Naive B cell (primary cell): ENCODE measurements around the gene MICALL2. TPM values are rescaled to one million over a fixed set of nuclear protein-coding genes. Genes with fewer than 3 reads are reported as not detected.

ENCODE experiments used
- ATAC-seq, 2 donors: fragments of 150-1000 bp; cut with Tn5 transposase; 2 replicates each; pipeline ENCODE4 v1.10.0; 2021; ENCODE audit warnings: low read depth in 2 of 2, mild to moderate bottlenecking in 2 of 2, moderate library complexity in 2 of 2
- DNase-seq: peaks from one replicate; pipeline ENCODE4 v3.0.0; 2022
- H3K27ac Mint-ChIP-seq, 6 donors: one replicate each; pipeline ENCODE4 v1.8.0; 2020 to 2022; ENCODE audit warnings: mild to moderate bottlenecking in 6 of 6, mixed read lengths in 6 of 6, moderate library complexity in 5 of 6, inconsistent platforms in 2 of 6
- H3K27me3 Mint-ChIP-seq, 3 donors: one replicate each; pipeline ENCODE4 v1.8.0; 2021 to 2022; ENCODE audit warnings: mixed read lengths in 3 of 3, mild to moderate bottlenecking in 1 of 3
- H3K36me3 Mint-ChIP-seq, 2 donors: one replicate each; pipeline ENCODE4 v1.8.0; 2020 to 2022; ENCODE audit warnings: mixed read lengths in 2 of 2, inconsistent platforms in 1 of 2, mild to moderate bottlenecking in 1 of 2
- H3K4me1 Mint-ChIP-seq, 3 donors: one replicate each; pipeline ENCODE4 v1.8.0; 2020 to 2022; ENCODE audit warnings: mixed read lengths in 3 of 3, inconsistent platforms in 1 of 3, mild to moderate bottlenecking in 1 of 3, moderate library complexity in 1 of 3
- H3K4me3 Mint-ChIP-seq, 8 donors: one replicate each; pipeline ENCODE4 v1.8.0; 2020 to 2022; ENCODE audit warnings: mild to moderate bottlenecking in 8 of 8, mixed read lengths in 8 of 8, moderate library complexity in 8 of 8, inconsistent platforms in 2 of 8
- H3K9me3 Mint-ChIP-seq, 7 donors: one replicate each; pipeline ENCODE4 v1.8.0; 2020 to 2022; ENCODE audit warnings: mixed read lengths in 7 of 7, mild to moderate bottlenecking in 5 of 7, inconsistent platforms in 2 of 7, moderate library complexity in 1 of 7
- polyA plus RNA-seq, 6 donors: library from polyadenylated mRNA; unstranded; fragments of 300-500 nt; fragmentation: Illumina TruSeq; gene quantifications; one replicate each; pipeline ENCODE4 v1.2.3, GENCODE V29; 2021; ENCODE audit warnings: low read depth in 6 of 6

The MICALL2 gene
- polyA plus RNA-seq, 6 donors from 2014 or later, result not detected

- Mint-ChIP-seq H3K27me3 (no peaks in the 10 kb centered on the region), H3K4me3 (no peak overlapping the region), H3K36me3 (no peaks in the 10 kb centered on the region), H3K27ac (no peak overlapping the region), H3K4me1 (peaks cover 2 to 7% (median 4%) of the 10 kb centered on the region in 3 donors), H3K9me3 (no peaks in the 10 kb centered on the region)
- DNase-seq (no peak), ATAC-seq (no peak)
Measured at GRCh38 chr7:1470901-1471300, 11.6 kb upstream of the MICALL2 start.

DNA sequence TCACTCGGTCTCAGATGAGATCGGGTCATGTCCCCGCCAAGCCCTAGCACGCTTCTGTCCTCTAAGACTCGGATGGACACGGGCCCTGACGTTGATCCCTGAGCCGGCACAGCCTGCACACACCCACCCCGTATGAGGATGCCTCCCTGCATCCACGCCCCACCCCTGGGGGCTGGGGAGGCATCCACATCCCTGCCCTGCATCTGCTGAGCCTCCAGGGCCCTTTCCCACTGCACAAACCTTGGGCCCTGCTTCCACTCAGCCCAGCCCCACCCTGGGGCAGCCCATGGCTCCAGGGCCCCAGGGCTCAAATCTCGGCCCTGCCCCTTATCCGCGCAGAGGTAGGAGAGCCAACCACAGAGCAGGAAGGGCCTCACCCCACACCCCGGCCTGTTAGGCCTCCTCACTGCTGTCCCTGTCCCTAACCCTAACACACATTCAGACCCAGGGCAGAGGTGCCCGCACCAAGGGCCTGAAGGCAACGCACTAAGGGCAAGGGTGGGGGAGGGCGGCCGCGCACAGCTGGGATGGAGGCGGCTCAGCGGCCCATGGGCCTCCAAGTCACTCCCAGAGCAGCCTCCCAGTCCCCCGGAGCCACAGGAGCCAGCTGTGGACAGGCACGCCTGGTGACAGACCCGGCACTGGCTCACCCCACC is 9.5 kb upstream of the MICALL2 start:
- Mint-ChIP-seq H3K4me1 (peaks cover 2 to 7% (median 4%) of the 10 kb centered on the region in 3 donors), H3K9me3 (no peaks in the 10 kb centered on the region), H3K27me3 (no peaks in the 10 kb centered on the region), H3K4me3 (no peak overlapping the region), H3K36me3 (no peaks in the 10 kb centered on the region), H3K27ac (no peak overlapping the region)
- DNase-seq, result no peak
- no peak for ATAC-seq

DNA sequence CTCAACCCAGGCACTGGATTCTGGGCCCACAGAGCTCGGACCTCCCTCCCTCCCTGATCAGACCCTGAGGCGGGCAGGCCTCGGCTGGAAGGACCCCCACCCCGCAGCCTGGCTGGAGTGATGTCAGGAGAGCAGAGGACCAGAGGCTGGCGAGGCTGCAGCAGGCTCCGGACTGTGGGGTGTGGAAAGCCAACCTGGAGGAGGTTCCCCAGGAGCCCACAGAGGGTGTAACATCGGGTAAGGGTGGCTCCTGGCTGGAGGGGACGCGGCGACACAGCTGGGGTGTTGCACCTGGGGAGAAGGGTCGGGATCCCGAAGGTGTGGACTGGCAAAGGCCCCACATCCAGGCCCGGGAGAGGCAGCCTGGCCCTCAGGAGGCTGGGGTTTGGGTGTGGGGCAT is 8.9 kb upstream of the MICALL2 start:
- Mint-ChIP-seq H3K9me3 (no peaks in the 10 kb centered on the region), H3K27me3 (no peaks in the 10 kb centered on the region), H3K27ac (peak overlapping the region in 3 of 6 donors; percentile 28 to 87 (median 47)), H3K36me3 (no peaks in the 10 kb centered on the region), H3K4me1 (peaks cover 2 to 7% (median 4%) of the 10 kb centered on the region in 3 donors), H3K4me3 (no peak overlapping the region)
- ATAC-seq, result no peak
- no peak for DNase-seq

DNA sequence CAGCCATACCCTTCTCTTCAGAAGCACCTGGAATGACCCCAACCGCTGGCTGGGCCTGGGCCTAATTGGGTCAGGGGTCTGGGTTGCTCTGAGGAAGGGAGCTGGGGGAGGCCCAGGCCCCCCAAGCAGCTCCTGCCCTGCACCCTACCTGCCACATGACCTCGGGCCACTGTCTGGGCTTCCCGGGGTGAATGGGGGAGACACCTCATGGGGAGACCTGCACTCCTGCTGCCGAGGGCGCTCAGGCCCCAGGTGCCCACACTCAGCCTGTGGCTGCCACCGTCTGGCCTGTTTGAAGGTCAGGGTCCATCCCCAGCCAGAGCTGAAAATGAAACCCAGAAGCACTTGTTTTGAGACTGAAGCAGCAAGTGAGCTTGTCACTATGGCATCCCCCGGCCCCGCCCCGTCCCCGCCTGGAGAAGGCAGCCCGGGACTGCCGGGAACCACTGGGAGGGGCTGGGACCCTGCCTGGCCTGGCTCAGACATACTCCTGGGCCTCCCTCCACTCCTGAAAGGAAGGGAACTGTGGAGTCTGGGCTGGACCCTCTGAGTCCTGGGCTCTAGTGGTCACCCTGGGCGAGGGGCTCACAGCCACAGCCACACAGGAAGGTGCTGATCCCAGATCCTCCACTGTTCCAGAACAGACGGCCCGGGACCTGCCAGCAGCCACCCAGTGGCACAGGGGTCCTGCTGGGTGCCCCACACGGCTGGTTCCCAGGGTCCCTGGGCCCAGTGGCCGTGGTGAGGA is 7.4 kb upstream of the MICALL2 start:
- DNase-seq, result no peak
- no peak for ATAC-seq
- Mint-ChIP-seq H3K4me1 (peaks cover 7 to 13% (median 9%) of the 10 kb centered on the region in 3 donors), H3K27ac (no peak overlapping the region), H3K27me3 (no peaks in the 10 kb centered on the region), H3K36me3 (no peaks in the 10 kb centered on the region), H3K4me3 (no peak overlapping the region), H3K9me3 (no peaks in the 10 kb centered on the region)

GRCh38 chr7:1464694-1465093 is 5.4 kb upstream of the MICALL2 start:
- no peak overlapping the region for H3K27ac Mint-ChIP-seq
- no peak for DNase-seq
- no peaks in the 10 kb centered on the region for H3K27me3 Mint-ChIP-seq

GRCh38 chr7:1463676-1464223 is 4.5 kb upstream of the MICALL2 start:
- Mint-ChIP-seq H3K27me3 (no peaks in the 10 kb centered on the region), H3K4me3 (no peak overlapping the region), H3K27ac (no peak overlapping the region), H3K4me1 (peaks cover 10 to 30% (median 16%) of the 10 kb centered on the region in 3 donors), H3K36me3 (no peaks in the 10 kb centered on the region), H3K9me3 (no peaks in the 10 kb centered on the region)
- DNase-seq (no peak), ATAC-seq (no peak)

More at GRCh38 chr7:1464694-1465093, 5.4 kb upstream of the MICALL2 start:
- Mint-ChIP-seq H3K36me3 (no peaks in the 10 kb centered on the region), H3K4me1 (peaks cover 10 to 30% (median 16%) of the 10 kb centered on the region in 3 donors), H3K9me3 (no peaks in the 10 kb centered on the region), H3K4me3 (no peak overlapping the region)
- no peak for ATAC-seq

GRCh38 chr7:1461646-1462375 is 2.5 kb upstream of the MICALL2 start:
- Mint-ChIP-seq H3K9me3 (no peaks in the 10 kb centered on the region), H3K4me3 (peak overlapping the region in 3 of 8 donors; percentile 8 to 65 (median 21)), H3K27ac (peak overlapping the region in 5 of 6 donors; percentile 0 to 79 (median 8)), H3K27me3 (no peaks in the 10 kb centered on the region), H3K36me3 (no peaks in the 10 kb centered on the region), H3K4me1 (peaks cover 13 to 40% (median 21%) of the 10 kb centered on the region in 3 donors)
- no peak for DNase-seq
- ATAC-seq, result no peak

- peaks cover 0 to 2% (median 0%) of the 10 kb centered on the region in 3 donors for H3K27me3 Mint-ChIP-seq
- ATAC-seq (no peak), DNase-seq (no peak)
- no peaks in the 10 kb centered on the region for H3K36me3 Mint-ChIP-seq
- H3K4me3 Mint-ChIP-seq, result peak overlapping the region in 5 of 8 donors; percentile 16 to 79 (median 74)
- H3K27ac Mint-ChIP-seq, result peak overlapping the region in 3 of 6 donors; percentile 0 to 90 (median 87)
- no peaks in the 10 kb centered on the region for H3K9me3 Mint-ChIP-seq
- peaks cover 13 to 34% (median 21%) of the 10 kb centered on the region in 3 donors for H3K4me1 Mint-ChIP-seq
Measured at GRCh38 chr7:1460821-1461645, 1.8 kb upstream of the MICALL2 start.

DNA sequence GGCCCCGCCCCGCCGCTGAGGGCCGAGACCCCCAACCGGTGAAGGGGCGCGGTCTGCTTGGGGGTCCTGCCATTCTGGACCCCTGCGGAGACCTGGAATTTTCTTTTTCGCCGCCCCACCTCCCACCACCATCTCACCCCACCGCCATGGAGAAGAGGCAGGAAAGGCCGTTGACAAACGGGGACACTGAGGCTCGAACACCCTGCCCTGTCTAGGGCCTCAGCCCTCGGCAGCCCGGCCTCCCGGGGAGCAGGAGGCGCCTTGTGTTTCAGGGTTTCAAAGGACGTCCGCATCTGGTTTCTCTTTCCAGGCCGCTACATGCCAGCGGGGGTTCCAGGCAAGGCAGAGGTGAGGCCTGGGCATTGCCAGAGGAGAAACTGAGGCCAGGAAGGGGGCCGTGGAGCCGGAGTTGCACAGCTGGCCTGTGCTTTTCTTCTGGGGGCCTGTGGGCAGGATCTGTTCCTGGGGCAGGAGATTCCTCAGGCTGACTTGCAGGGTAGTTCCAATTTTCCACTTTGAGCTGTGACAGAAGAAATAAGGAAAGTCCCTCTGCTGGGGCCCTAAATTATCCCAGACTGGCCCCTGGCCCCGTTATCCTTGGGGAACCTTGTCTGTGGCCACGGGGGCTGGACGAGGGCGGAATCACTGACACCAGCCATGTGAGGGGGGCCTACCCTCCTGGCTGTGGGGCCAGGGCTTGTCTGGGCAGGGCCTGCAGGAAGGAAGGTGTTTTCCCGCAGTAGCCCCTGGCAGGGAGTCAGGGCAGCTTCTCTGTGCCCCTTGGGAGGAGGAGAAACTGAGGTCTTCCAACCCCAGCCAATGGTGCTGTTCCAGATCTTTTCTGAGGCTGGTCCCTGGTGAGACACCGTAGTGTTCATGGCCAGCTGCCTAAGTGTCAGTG is 900 bp upstream of the MICALL2 start:
- no peaks in the 10 kb centered on the region for H3K36me3 Mint-ChIP-seq

DNA sequence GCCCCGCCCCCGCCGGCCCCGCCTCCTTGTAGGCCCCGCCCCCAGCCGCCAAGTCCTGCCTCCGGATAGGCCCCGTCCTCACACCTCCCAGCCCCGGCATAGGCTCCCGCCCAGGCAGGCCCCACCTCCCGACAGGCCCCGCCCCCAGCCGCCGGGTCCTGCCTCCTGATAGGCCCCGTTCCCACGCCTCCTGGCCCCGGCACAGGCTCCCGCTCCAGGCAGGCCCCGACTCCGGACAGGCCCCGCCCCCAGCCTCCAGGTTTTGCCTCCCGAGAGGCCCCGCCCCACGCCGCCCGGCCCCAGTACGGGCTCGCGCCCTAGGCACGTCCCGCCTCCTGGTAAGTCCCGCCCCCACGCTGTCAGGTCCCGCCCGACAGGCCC is 232 bp upstream of the MICALL2 start:
- Mint-ChIP-seq H3K4me3 (peak overlapping the region; percentile 63 to 89 (median 78)), H3K27me3 (peaks cover 0 to 5% (median 0%) of the 10 kb centered on the region in 3 donors), H3K36me3 (no peaks in the 10 kb centered on the region), H3K27ac (no peak overlapping the region), H3K9me3 (no peaks in the 10 kb centered on the region), H3K4me1 (peaks cover 13 to 33% (median 21%) of the 10 kb centered on the region in 3 donors)
- DNase-seq (peak; percentile 94), ATAC-seq (peak; percentile 93 to 94)

More for the DNA sequence above, 900 bp upstream of the MICALL2 start:
- Mint-ChIP-seq H3K27me3 (peaks cover 0 to 5% (median 0%) of the 10 kb centered on the region in 3 donors), H3K4me3 (peak overlapping the region; percentile 63 to 89 (median 78)), H3K27ac (peak overlapping the region in 3 of 6 donors; percentile 0 to 90 (median 87)), H3K4me1 (peaks cover 13 to 33% (median 21%) of the 10 kb centered on the region in 3 donors), H3K9me3 (no peaks in the 10 kb centered on the region)
- ATAC-seq, result no peak
- no peak for DNase-seq

GRCh38 chr7:1457949-1458682 is 1.2 kb downstream of the MICALL2 start:
- no peak for DNase-seq
- ATAC-seq, result no peak
- H3K36me3 Mint-ChIP-seq, result no peaks in the 10 kb centered on the region
- no peak overlapping the region for H3K27ac Mint-ChIP-seq
- H3K4me3 Mint-ChIP-seq, result peak overlapping the region in 7 of 8 donors; percentile 63 to 79 (median 74)
- peaks cover 0 to 5% (median 0%) of the 10 kb centered on the region in 3 donors for H3K27me3 Mint-ChIP-seq
- peaks cover 13 to 33% (median 21%) of the 10 kb centered on the region in 3 donors for H3K4me1 Mint-ChIP-seq
- no peaks in the 10 kb centered on the region for H3K9me3 Mint-ChIP-seq
